ENCODE results near the gene PRPF8. TPM values are rescaled to one million over a fixed set of nuclear protein-coding genes. Genes with fewer than 3 reads are reported as not detected.
"Not testable (repeated sequence)": the region's sequence is repeated elsewhere in the genome, so short reads cannot be mapped to it uniquely, and the experiment has no call there.

The PRPF8 gene
- total and polyA plus RNA-seq, 8 donors = 33.6 to 252 (median 147) TPM

- peak overlapping the region in 3 of 5 donors; percentile 79 to 90 (median 87) for H3K27ac ChIP-seq
- TF ChIP-seq POLR2A (IDR thresholded peaks at IDR 0.05) = no peak
- no peak for TF ChIP-seq EP300 (IDR thresholded peaks at IDR 0.05)
- no peak for TF ChIP-seq POLR2AphosphoS5 (IDR thresholded peaks at IDR 0.05)
- TF ChIP-seq CTCF (IDR thresholded peaks at IDR 0.05) = no peak
- H3K4me3 ChIP-seq = peak overlapping the region; percentile 67 to 100 (median 90)
- no peaks in the 10 kb centered on the region for H3K9me3 ChIP-seq
- no peaks in the 10 kb centered on the region for H3K27me3 ChIP-seq
- intact Hi-C loops (cut with DNase I; ENCODE audit: low total_unique reads) = loop anchor here (10.0 kb wide), 1 partner anchor 49 kb away; no protein-coding TSS in a partner anchor
- peaks cover 37 to 81% (median 70%) of the 10 kb centered on the region in 4 donors for H3K4me1 ChIP-seq
- H3K36me3 ChIP-seq = peaks cover 20 to 49% (median 46%) of the 10 kb centered on the region in 4 donors
- 87 to 95% (median 92%) methylated on average over 43 to 54 of the region's 54 CpGs for WGBS, 5 donors
- no peak for DNase-seq
Observed at GRCh38 chr17:1725642-1726511, 41.2 kb upstream of the PRPF8 start.

- Histone ChIP-seq H3K4me1 (peaks cover 35 to 80% (median 70%) of the 10 kb centered on the region in 4 donors), H3K36me3 (peaks cover 17 to 41% (median 39%) of the 10 kb centered on the region in 4 donors)
- 8 to 100% (median 16%) methylated on average over 1 to 51 of the region's 51 CpGs for WGBS, 5 donors
Observed at GRCh38 chr17:1724869-1725641, 40.4 kb upstream of the PRPF8 start.

GRCh38 chr17:1724351-1724868 lies 39.7 kb upstream of the PRPF8 start, which contains the start of gene WDR81:
WDR81 (plus strand) TSS chr17:1724704; CDS start chr17:1724960, 256 bp downstream.
- intact Hi-C loops (cut with DNase I; ENCODE audit: low total_unique reads) = loop anchor here (10.0 kb wide), 1 partner anchor 50 kb away; no protein-coding TSS in a partner anchor
- no peaks in the 10 kb centered on the region for H3K27me3 ChIP-seq
- H3K4me3 ChIP-seq = peak within 1 kb of the TSS; percentile 67 to 100 (median 90)
- TF ChIP-seq POLR2AphosphoS5 (IDR thresholded peaks at IDR 0.05) (peak; percentile 54 to 81 (median 57)), EP300 (IDR thresholded peaks at IDR 0.05) (no peak)
- WGBS, 5 donors = 0 to 1% (median 0%) methylated on average over 2 to 57 of the region's 57 CpGs
- H3K4me1 ChIP-seq = peaks cover 33 to 73% (median 65%) of the 10 kb centered on the region in 4 donors
- peaks cover 17 to 39% (median 36%) of the 10 kb centered on the region in 4 donors for H3K36me3 ChIP-seq
- peak; percentile 93 to 97 for DNase-seq
- peak within 1 kb of the TSS; percentile 79 to 90 (median 84) for H3K27ac ChIP-seq
- H3K9me3 ChIP-seq = no peaks in the 10 kb centered on the region

More at GRCh38 chr17:1724869-1725641, 40.4 kb upstream of the PRPF8 start:
- Histone ChIP-seq H3K27me3 (no peaks in the 10 kb centered on the region), H3K9me3 (no peaks in the 10 kb centered on the region), H3K27ac (peak overlapping the region; percentile 65 to 90 (median 84)), H3K4me3 (peak overlapping the region; percentile 67 to 100 (median 90))
- DNase-seq = no peak
- no peak for TF ChIP-seq POLR2AphosphoS5 (IDR thresholded peaks at IDR 0.05)
- no peak for TF ChIP-seq CTCF (IDR thresholded peaks at IDR 0.05)
- no peak for TF ChIP-seq EP300 (IDR thresholded peaks at IDR 0.05)
- no peak for TF ChIP-seq POLR2A (IDR thresholded peaks at IDR 0.05)
- intact Hi-C loops (cut with DNase I; ENCODE audit: low total_unique reads) = loop anchor here (10.0 kb wide), 1 partner anchor 50 kb away; no protein-coding TSS in a partner anchor

- Histone ChIP-seq H3K36me3 (peaks cover 6 to 15% (median 12%) of the 10 kb centered on the region in 4 donors), H3K27ac (peak overlapping the region in 4 of 5 donors; percentile 72 to 90 (median 86)), H3K4me1 (peaks cover 44 to 67% (median 61%) of the 10 kb centered on the region in 4 donors)
- not testable (repeated sequence) for H3K27me3 ChIP-seq, H3K9me3 ChIP-seq, DNase-seq, H3K4me3 ChIP-seq
- intact Hi-C loops (cut with DNase I; ENCODE audit: low total_unique reads) = loop anchor here (10.0 kb wide), 1 partner anchor 53 kb away; no protein-coding TSS in a partner anchor
- 93 to 99% (median 95%) methylated on average over 8 of the region's 8 CpGs for WGBS, 5 donors
Observed at GRCh38 chr17:1722022-1722421, 37.4 kb upstream of the PRPF8 start.
